GM23248 (cell line): ENCODE measurements around the gene LGALS3BP. TPM values are rescaled to one million over a fixed set of nuclear protein-coding genes. Genes with fewer than 3 reads are reported as not detected.

Experiments used
- DNase-seq: peaks from one replicate; pipeline ENCODE4 v3.0.0-alpha.2; 2015
- H2AFZ ChIP-seq: fragments of 200-600 bp; sonication (generic); 2 replicates; pipeline ENCODE4 v1.6.1; 2016; ENCODE audit warnings: antibody characterized with exemption
- H3F3A ChIP-seq: fragments of 200-600 bp; sonication (generic); 2 replicates; pipeline ENCODE4 v1.6.1; 2016; ENCODE audit warnings: mild to moderate bottlenecking, antibody characterized with exemption, mixed run types; ENCODE audit not compliant: insufficient read depth
- H3K27ac ChIP-seq: fragments of 200-600 bp; sonication (generic); 2 replicates; pipeline ENCODE4 v1.5.1; 2016; ENCODE audit warnings: mild to moderate bottlenecking
- H3K27me3 ChIP-seq: fragments of 200-600 bp; sonication (generic); replicated peaks from 2 replicates; pipeline ENCODE4 v1.6.1; 2016; ENCODE audit warnings: mild to moderate bottlenecking; ENCODE audit not compliant: insufficient read depth
- H3K36me3 ChIP-seq: fragments of 200-600 bp; sonication (generic); 2 replicates; pipeline ENCODE4 v1.6.1; 2016; ENCODE audit warnings: low read depth, mild to moderate bottlenecking
- H3K4me1 ChIP-seq: fragments of 200-600 bp; sonication (generic); 2 replicates; pipeline ENCODE4 v1.6.1; 2016; ENCODE audit warnings: mild to moderate bottlenecking; ENCODE audit not compliant: insufficient read depth
- H3K4me2 ChIP-seq: fragments of 200-600 bp; sonication (generic); one replicate; pipeline ENCODE4 v1.6.1; 2016; ENCODE audit warnings: mild to moderate bottlenecking; ENCODE audit not compliant: unreplicated experiment
- H3K4me3 ChIP-seq: fragments of 200-600 bp; sonication (generic); 2 replicates; pipeline ENCODE4 v1.5.1; 2016; ENCODE audit warnings: mild to moderate bottlenecking
- H3K79me2 ChIP-seq: fragments of 200-600 bp; sonication (generic); 2 replicates; pipeline ENCODE4 v1.6.1; 2016; ENCODE audit warnings: mild to moderate bottlenecking; ENCODE audit not compliant: insufficient read depth
- H3K9ac ChIP-seq: fragments of 200-600 bp; sonication (generic); 2 replicates; pipeline ENCODE4 v1.6.1; 2016; ENCODE audit warnings: mild to moderate bottlenecking
- H3K9me2 ChIP-seq: fragments of 200-600 bp; sonication (generic); 2 replicates; pipeline ENCODE4 v1.6.1; 2016; ENCODE audit warnings: mixed run types, mild to moderate bottlenecking, moderate library complexity; ENCODE audit not compliant: insufficient read depth
- H3K9me3 ChIP-seq: fragments of 200-600 bp; sonication (generic); one replicate; pipeline ENCODE4 v1.6.1; 2017; ENCODE audit warnings: low read depth
- H4K20me1 ChIP-seq: fragments of 200-600 bp; sonication (generic); 2 replicates; pipeline ENCODE4 v1.6.0; 2016; ENCODE audit not compliant: insufficient read depth
- EZH2 ChIP-seq: fragments of 200-600 bp; sonication (generic); IDR thresholded peaks from 2 replicates; pipeline ENCODE4 v1.6.1; 2018; ENCODE audit warnings: antibody characterized with exemption, mild to moderate bottlenecking; ENCODE audit not compliant: insufficient read depth, poor library complexity, severe bottlenecking
- EZH2phosphoT487 ChIP-seq: fragments of 200-600 bp; sonication (generic); IDR thresholded peaks from 2 replicates; pipeline ENCODE4 v1.6.1; 2018; ENCODE audit warnings: antibody characterized with exemption, moderate library complexity, mild to moderate bottlenecking, low read depth; ENCODE audit not compliant: insufficient read depth
- WGBS, 2 experiments: methylation state at CpG; one replicate each; pipeline ENCODE4 v1.1.6; 2015 to 2017; ENCODE audit warnings: low lambda C conversion rate in 2 of 2, low coverage in 1 of 2; ENCODE audit errors: missing lambda C conversion rate in 2 of 2; 5-methylcytosine and 5-hydroxymethylcytosine counted together
- in situ Hi-C: fragments of 300-500 bp; cut with MboI; formaldehyde crosslinking; loops from 2 replicates; pipeline ENCODE4 v1.15.0; 2020
- polyA plus RNA-seq: library from polyadenylated mRNA; unstranded; fragments of >200 nt; fragmentation: Nextera tagmentation; extraction: Ambion mirVana; gene quantifications from 2 replicates; pipeline ENCODE4 v1.2.1, GENCODE V29; 2016
- total RNA-seq: library from RNA; depleted of rRNA; stranded (reverse); fragments of >200 nt; shearing (Covaris generic); gene quantifications from 2 replicates; pipeline ENCODE4 v1.2.3, GENCODE V29; 2014

The LGALS3BP gene
- total and polyA plus RNA-seq, 2 experiments from 2014 or later: 8.6 to 8.8 TPM

- in situ Hi-C loops: no loop called here
- TF ChIP-seq EZH2phosphoT487: no peak
- TF ChIP-seq EZH2: no peak
- 75 to 79% methylated on average over 7 of the region's 7 CpGs for WGBS, 2 experiments
- no peaks in the 10 kb centered on the region for H3K9me3 ChIP-seq
- H3K27ac ChIP-seq: no peak overlapping the region
- no peaks in the 10 kb centered on the region for H3K9me2 ChIP-seq
- no peak overlapping the region for H3K4me2 ChIP-seq
- no peaks in the 10 kb centered on the region for H3K79me2 ChIP-seq
- H3K9ac ChIP-seq: no peak overlapping the region
- no peak overlapping the region for H2AFZ ChIP-seq
- no peak overlapping the region for H3K4me3 ChIP-seq
- H3K36me3 ChIP-seq: no peaks in the 10 kb centered on the region
- DNase-seq: no peak
- 0 out of 2 replicates have a peak, but pooled peaks cover 7% of the 10 kb centered on the region for H3K4me1 ChIP-seq
- no peaks in the 10 kb centered on the region for H4K20me1 ChIP-seq
- no peaks in the 10 kb centered on the region for H3F3A ChIP-seq
- H3K27me3 ChIP-seq: no peaks in the 10 kb centered on the region
Measured at GRCh38 chr17:78944026-78944425, 35.7 kb downstream of the LGALS3BP start.

GRCh38 chr17:78940708-78941107 is 39.0 kb downstream of the LGALS3BP start:
- Histone ChIP-seq H3K36me3 (no peaks in the 10 kb centered on the region), H3K4me3 (no peak overlapping the region), H3K9me3 (no peaks in the 10 kb centered on the region), H3K4me2 (no peak overlapping the region), H3K27ac (no peak overlapping the region), H3K9me2 (no peaks in the 10 kb centered on the region), H2AFZ (no peak overlapping the region), H3K27me3 (no peaks in the 10 kb centered on the region), H3K9ac (no peak overlapping the region), H3K4me1 (peaks cover 17% of the 10 kb centered on the region), H3F3A (peaks cover 7% of the 10 kb centered on the region; the same call in 1 of the 2 replicates), H3K79me2 (no peaks in the 10 kb centered on the region), H4K20me1 (no peaks in the 10 kb centered on the region)
- 96 to 98% methylated on average over 6 of the region's 6 CpGs for WGBS, 2 experiments
- in situ Hi-C loops: no loop called here
- no peak for DNase-seq
- TF ChIP-seq EZH2phosphoT487 (no peak), EZH2 (no peak)

GRCh38 chr17:78940258-78940657 is 39.5 kb downstream of the LGALS3BP start:
- no peaks in the 10 kb centered on the region for H3K79me2 ChIP-seq
- H3K4me2 ChIP-seq: no peak overlapping the region

GRCh38 chr17:78939615-78940014 is 40.1 kb downstream of the LGALS3BP start:
- in situ Hi-C loops: no loop called here
- Histone ChIP-seq H3K36me3 (no peaks in the 10 kb centered on the region), H3K4me2 (no peak overlapping the region), H3K4me1 (peaks cover 24% of the 10 kb centered on the region), H3K9me3 (no peaks in the 10 kb centered on the region), H3K27ac (no peak overlapping the region), H2AFZ (no peak overlapping the region), H3K9me2 (no peaks in the 10 kb centered on the region), H4K20me1 (no peaks in the 10 kb centered on the region), H3K27me3 (no peaks in the 10 kb centered on the region), H3K9ac (no peak overlapping the region), H3K4me3 (no peak overlapping the region), H3F3A (peaks cover 12% of the 10 kb centered on the region), H3K79me2 (no peaks in the 10 kb centered on the region)
- TF ChIP-seq EZH2 (no peak), EZH2phosphoT487 (no peak)
- WGBS, 2 experiments: 61 to 67% methylated on average over 5 to 6 of the region's 6 CpGs
- DNase-seq: peak; percentile 42

More at GRCh38 chr17:78940258-78940657, 39.5 kb downstream of the LGALS3BP start:
- Histone ChIP-seq H3K9me3 (no peaks in the 10 kb centered on the region), H3K4me3 (no peak overlapping the region), H3K4me1 (peaks cover 18% of the 10 kb centered on the region), H3K27me3 (no peaks in the 10 kb centered on the region), H3K9ac (no peak overlapping the region), H3F3A (peaks cover 7% of the 10 kb centered on the region; the same call in 1 of the 2 replicates), H4K20me1 (no peaks in the 10 kb centered on the region), H2AFZ (no peak overlapping the region), H3K36me3 (no peaks in the 10 kb centered on the region), H3K27ac (no peak overlapping the region), H3K9me2 (no peaks in the 10 kb centered on the region)
- WGBS, 2 experiments: 59 to 62% methylated on average over 5 of the region's 5 CpGs
- DNase-seq: no peak
- in situ Hi-C loops: no loop called here
- TF ChIP-seq EZH2phosphoT487 (no peak), EZH2 (no peak)

GRCh38 chr17:78937561-78937960 is 42.2 kb downstream of the LGALS3BP start:
- Histone ChIP-seq H3K36me3 (no peaks in the 10 kb centered on the region), H3K4me3 (no peak overlapping the region), H3K27me3 (no peaks in the 10 kb centered on the region), H4K20me1 (no peaks in the 10 kb centered on the region), H3K27ac (no peak overlapping the region), H3K9ac (no peak overlapping the region), H3K4me2 (no peak overlapping the region), H3K79me2 (no peaks in the 10 kb centered on the region), H3K4me1 (peaks cover 41% of the 10 kb centered on the region), H3K9me3 (no peaks in the 10 kb centered on the region), H2AFZ (no peak overlapping the region), H3F3A (peaks cover 27% of the 10 kb centered on the region), H3K9me2 (no peaks in the 10 kb centered on the region)
- DNase-seq: no peak
- WGBS, 2 experiments: 85 to 86% methylated on average over 11 of the region's 11 CpGs
- in situ Hi-C loops: no loop called here
- TF ChIP-seq EZH2 (no peak), EZH2phosphoT487 (no peak)
